ENCODE measurements around the gene ROCK2. TPM values are rescaled to one million over a fixed set of nuclear protein-coding genes. Genes with fewer than 3 reads are reported as not detected.

Gene ROCK2
- total and polyA plus RNA-seq, 2 of the 8 experiments (the other 6 are each of a cell fraction or from before 2014, with no cell fraction given), result 2.7 to 29.0 TPM

DNA sequence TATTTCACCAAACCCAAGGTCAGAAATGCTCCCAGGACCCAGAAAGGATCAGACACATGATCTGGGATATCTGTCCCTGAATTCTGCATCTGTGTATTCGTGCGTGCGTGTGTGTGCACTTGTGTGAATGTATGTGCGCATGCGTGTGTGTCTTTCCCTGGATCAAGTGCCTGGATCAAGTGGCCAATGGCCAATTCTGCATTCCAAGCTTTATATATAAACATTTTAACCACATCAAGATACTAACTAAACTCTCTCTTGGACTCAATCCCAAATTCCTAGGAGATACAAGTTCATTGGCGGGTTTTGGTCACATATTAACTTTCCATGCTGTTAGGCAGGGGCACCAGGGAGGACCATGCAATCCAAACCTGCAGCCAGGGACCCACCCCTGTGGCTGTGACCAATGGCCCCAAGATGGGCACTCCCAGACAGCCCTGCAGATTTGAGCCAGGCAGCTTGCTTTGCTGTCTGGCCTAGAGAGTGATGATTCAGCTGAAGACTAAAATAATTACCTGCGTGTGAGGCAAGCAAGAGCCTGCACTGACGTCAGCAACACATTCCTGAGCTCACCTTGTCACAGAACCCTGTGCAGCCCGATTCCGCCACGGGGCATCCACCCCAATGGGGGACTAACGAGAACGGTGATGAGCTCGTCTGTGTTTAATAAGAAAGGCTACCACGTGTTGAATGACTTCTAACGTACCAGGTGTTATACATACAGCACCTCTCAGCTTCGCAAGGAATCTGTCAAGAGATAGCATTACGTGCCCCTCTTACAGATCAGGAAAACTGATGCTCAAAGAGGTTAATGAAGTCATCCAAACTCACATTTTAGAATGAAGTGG, 45.3 kb upstream of the ROCK2 start:
- Histone ChIP-seq H3K14ac (ENCODE audit: insufficient read length) (no peak overlapping the region), H2BK20ac (ENCODE audit: low read length) (no peak overlapping the region), H4K20me1 (replicated peaks in 1 of 2; ENCODE audit: control insufficient read depth in 1 of 2, insufficient read depth in 2 of 2, low read length in 2 of 2) (peaks cover 0 to 2% of the 10 kb centered on the region in 2 experiments), H3K18ac (ENCODE audit: extremely low read depth, low read length) (no peak overlapping the region; the same call in 1 of the 2 replicates), H3K79me2 (ENCODE audit: control insufficient read depth in 1 of 2, insufficient read depth in 2 of 2, low read length in 2 of 2) (no peaks in the 10 kb centered on the region), H2AFZ (ENCODE audit: low read length) (no peak overlapping the region), H3K4me3 (ENCODE audit: extremely low read depth in 1 of 4, insufficient read depth in 2 of 4, low read depth in 3 of 4, low read length in 4 of 4) (no peak overlapping the region; a peak in 1 of 8 replicates), H2BK15ac (ENCODE audit: low read length) (peak overlapping the region; percentile 75; the same call in 1 of the 2 replicates), H3K23ac (ENCODE audit: insufficient read length) (no peak overlapping the region), H2AK5ac (ENCODE audit: low read depth, low read length) (no peak overlapping the region), H3K56ac (replicated peaks; ENCODE audit: insufficient read length, low read depth, low read length) (no peak overlapping the region), H3K9ac (replicated peaks in 1 of 4; ENCODE audit: extremely low read depth in 1 of 4, low read depth in 3 of 4, low read length in 3 of 4) (no peak overlapping the region), H3K4me1 (replicated peaks in 1 of 4; ENCODE audit: control insufficient read depth in 3 of 4, insufficient read depth in 4 of 4, low read length in 3 of 4) (peaks cover 11 to 25% (median 20%) of the 10 kb centered on the region in 4 experiments), H3K36me3 (ENCODE audit: control insufficient read depth in 2 of 4, insufficient read depth in 4 of 4, low read length in 3 of 4) (no peaks in the 10 kb centered on the region), H4K8ac (ENCODE audit: extremely low read depth, insufficient read depth, low read length) (no peak overlapping the region), H3K4me2 (ENCODE audit: insufficient read depth in 1 of 2, low read depth in 2 of 2, low read length in 2 of 2) (peak overlapping the region; percentile 5 to 41; a peak in 2 of 4 replicates), H3K27me3 (replicated peaks in 1 of 4; ENCODE audit: control insufficient read depth in 3 of 4, extremely low read depth in 1 of 4, insufficient read depth in 3 of 4, low read length in 3 of 4) (no peaks in the 10 kb centered on the region), H4K5ac (ENCODE audit: insufficient read length, low read depth, low read length) (no peak overlapping the region), H3K79me1 (ENCODE audit: low read depth, low read length) (no peaks in the 10 kb centered on the region), H2BK5ac (ENCODE audit: low read depth, low read length) (no peak overlapping the region), H3K4ac (replicated peaks; ENCODE audit: insufficient read length, low read depth, low read length) (no peak overlapping the region), H4K91ac (replicated peaks; ENCODE audit: insufficient read length, low read length) (peak overlapping the region; percentile 52), H3K9me3 (ENCODE audit: insufficient read depth in 2 of 2, low read depth in 1 of 2, low read length in 1 of 2) (no peaks in the 10 kb centered on the region), H3K23me2 (ENCODE audit: low read depth, low read length) (no peaks in the 10 kb centered on the region), H2BK12ac (ENCODE audit: low read depth, low read length) (peak overlapping the region; percentile 52; the same call in 1 of the 2 replicates), H3K27ac (ENCODE audit: low read depth, low read length) (no peak overlapping the region), H2BK120ac (replicated peaks; ENCODE audit: low read depth, low read length) (peak overlapping the region; percentile 60)
- TF ChIP-seq SAP30 (IDR thresholded peaks at IDR 0.05; ENCODE audit: insufficient read depth, insufficient replicate concordance, low read length) (no peak), TEAD4 (IDR thresholded peaks at IDR 0.05; ENCODE audit: low read depth, low read length) (no peak), SP2 (IDR thresholded peaks at IDR 0.05; ENCODE audit: low read length) (no peak)
- ChIA-PET CTCF (ENCODE audit: partially characterized antibody) (interaction anchor here (0.6 to 2.0 kb wide), 9 partner anchors 8 to 257 kb away, joined by 3 to 7 read pairs (median 4); a partner anchor contains a TSS), POLR2A (ENCODE audit: partially characterized antibody) (interaction anchor here (0.8 to 1.3 kb wide), 4 partner anchors 15 to 45 kb away, joined by 3 to 6 read pairs (median 4); partner anchors contain the start of gene ROCK2)
- FAIRE-seq (no peak), DNase-seq (ENCODE audit: low read depth in 1 of 2, low spot score in 2 of 2) (no peak)
- WGBS, 2 experiments (ENCODE audit: extremely low coverage in 1 of 2, insufficient coverage in 1 of 2, insufficient read length in 1 of 2, insufficient replicate concordance in 2 of 2, low coverage in 1 of 2, low lambda C conversion rate in 2 of 2, missing lambda C conversion rate in 1 of 2), result 79% methylated on average over 18 of the region's 18 CpGs; no CpG with 5 or more reads in 1 of the 2 experiments

Measured in H1 (cell line).